Measurements from ENCODE around the gene WDR5.

- TF ChIP-seq EP300 (IDR thresholded peaks at IDR 0.05) (no peak), CTCF (IDR thresholded peaks at IDR 0.05) (no peak), POLR2AphosphoS5 (IDR thresholded peaks at IDR 0.05) (no peak)
Measured at GRCh38 chr9:134174073-134174449, 38.2 kb downstream of the WDR5 start.
